Measurements from ENCODE around the gene ST3GAL3.

DNA sequence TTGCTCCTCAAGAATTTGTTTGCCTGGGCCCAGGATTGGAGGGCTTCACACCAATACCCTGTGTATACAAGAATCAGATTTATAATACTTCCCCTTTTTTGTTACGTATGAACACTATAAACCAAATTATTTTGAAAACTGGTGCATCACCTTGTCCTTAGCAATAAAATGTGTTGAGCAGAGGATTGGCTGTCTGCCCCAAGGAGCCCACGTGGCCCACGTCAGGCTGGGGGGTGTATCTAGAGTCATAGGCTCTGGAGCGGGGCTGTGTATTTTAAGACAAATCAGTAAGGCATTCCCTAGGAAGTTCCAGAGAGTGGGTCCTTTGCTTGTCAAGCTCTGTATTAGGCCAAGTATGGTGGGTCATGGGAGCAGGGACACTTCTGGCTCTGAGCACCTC, 2.0 kb upstream of the ST3GAL3 start:
- TF ChIP-seq, protein P1, sequence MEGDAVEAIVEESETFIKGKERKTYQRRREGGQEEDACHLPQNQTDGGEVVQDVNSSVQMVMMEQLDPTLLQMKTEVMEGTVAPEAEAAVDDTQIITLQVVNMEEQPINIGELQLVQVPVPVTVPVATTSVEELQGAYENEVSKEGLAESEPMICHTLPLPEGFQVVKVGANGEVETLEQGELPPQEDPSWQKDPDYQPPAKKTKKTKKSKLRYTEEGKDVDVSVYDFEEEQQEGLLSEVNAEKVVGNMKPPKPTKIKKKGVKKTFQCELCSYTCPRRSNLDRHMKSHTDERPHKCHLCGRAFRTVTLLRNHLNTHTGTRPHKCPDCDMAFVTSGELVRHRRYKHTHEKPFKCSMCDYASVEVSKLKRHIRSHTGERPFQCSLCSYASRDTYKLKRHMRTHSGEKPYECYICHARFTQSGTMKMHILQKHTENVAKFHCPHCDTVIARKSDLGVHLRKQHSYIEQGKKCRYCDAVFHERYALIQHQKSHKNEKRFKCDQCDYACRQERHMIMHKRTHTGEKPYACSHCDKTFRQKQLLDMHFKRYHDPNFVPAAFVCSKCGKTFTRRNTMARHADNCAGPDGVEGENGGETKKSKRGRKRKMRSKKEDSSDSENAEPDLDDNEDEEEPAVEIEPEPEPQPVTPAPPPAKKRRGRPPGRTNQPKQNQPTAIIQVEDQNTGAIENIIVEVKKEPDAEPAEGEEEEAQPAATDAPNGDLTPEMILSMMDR (conservative IDR thresholded peaks at IDR 0.05 in 1 of 2, IDR thresholded peaks at IDR 0.05 in 1 of 2; ENCODE audit: low read depth in 1 of 2, low read length in 2 of 2): no peak
- TF ChIP-seq EZH2 (IDR thresholded peaks at IDR 0.05; ENCODE audit: low read length, missing control alignments): no peak
